ENCODE data around the gene ATRNL1.

The ATRNL1 gene

GRCh38 chr10:115909962-115910731 is 817.0 kb downstream of the ATRNL1 start:
- H3K4me3 ChIP-seq (ENCODE audit: low read depth in 1 of 2, low read length in 1 of 2), result no peak overlapping the region
- H3K4me1 ChIP-seq (ENCODE audit: control insufficient read depth in 1 of 2, insufficient read depth in 1 of 2, low read depth in 1 of 2, low read length in 1 of 2), result no peaks in the 10 kb centered on the region
- H3K36me3 ChIP-seq, result no peaks in the 10 kb centered on the region
- no peaks in the 10 kb centered on the region for H3K9me3 ChIP-seq
- no peak for TF ChIP-seq CTCF (IDR thresholded peaks at IDR 0.05)
- H3K27me3 ChIP-seq, result no peaks in the 10 kb centered on the region
- no peak overlapping the region for H3K27ac ChIP-seq

DNA sequence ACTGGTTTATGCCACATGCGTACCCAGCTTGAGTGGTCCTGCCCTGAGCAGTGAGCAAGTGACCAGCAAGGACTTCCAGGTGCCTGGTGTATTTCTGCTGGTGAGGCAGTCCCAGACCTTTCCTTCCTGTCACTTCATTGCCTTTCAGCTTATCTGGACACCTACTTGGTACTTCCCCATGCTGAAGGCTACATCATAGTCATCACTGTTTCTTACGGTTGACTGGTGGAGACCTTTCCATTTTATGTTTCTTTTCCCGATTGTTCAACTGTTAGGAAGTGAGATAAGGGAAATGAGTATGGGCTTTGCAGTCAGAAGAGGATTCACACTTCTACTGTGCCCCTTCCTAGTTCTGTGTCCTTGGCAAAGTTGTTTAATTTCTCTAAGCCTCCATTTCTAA is 821.3 kb downstream of the ATRNL1 start:
- Histone ChIP-seq H3K4me1 (ENCODE audit: control insufficient read depth in 1 of 2, insufficient read depth in 1 of 2, low read depth in 1 of 2, low read length in 1 of 2) (no peaks in the 10 kb centered on the region), H3K36me3 (no peaks in the 10 kb centered on the region), H3K4me3 (ENCODE audit: low read depth in 1 of 2, low read length in 1 of 2) (no peak overlapping the region), H3K27ac (no peak overlapping the region), H3K9me3 (no peaks in the 10 kb centered on the region), H3K27me3 (no peaks in the 10 kb centered on the region)
- no peak for TF ChIP-seq CTCF (IDR thresholded peaks at IDR 0.05)

DNA sequence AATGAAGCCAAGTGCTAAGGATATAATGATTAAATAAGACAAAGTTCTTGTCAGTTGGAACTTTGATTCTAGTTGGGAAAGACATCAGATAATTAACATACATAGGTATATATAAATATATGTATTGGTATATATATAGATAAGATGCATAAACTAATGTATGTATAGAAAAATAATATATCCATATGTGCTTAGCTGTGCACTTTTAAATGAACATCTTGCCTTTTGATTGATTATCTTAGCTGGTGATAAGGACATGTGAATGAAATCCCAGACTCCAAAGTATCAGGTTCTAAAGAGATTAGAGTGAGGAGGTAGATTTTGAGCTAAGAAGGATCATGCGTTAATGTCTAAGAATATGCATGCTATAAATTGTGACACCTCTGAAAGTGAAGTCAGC is 822.3 kb downstream of the ATRNL1 start:
- no peak overlapping the region for H3K4me3 ChIP-seq (ENCODE audit: low read depth in 1 of 2, low read length in 1 of 2)
- no peaks in the 10 kb centered on the region for H3K36me3 ChIP-seq
- no peaks in the 10 kb centered on the region for H3K9me3 ChIP-seq
- H3K27ac ChIP-seq, result no peak overlapping the region
- H3K4me1 ChIP-seq (ENCODE audit: control insufficient read depth in 1 of 2, insufficient read depth in 1 of 2, low read depth in 1 of 2, low read length in 1 of 2), result no peaks in the 10 kb centered on the region
- TF ChIP-seq CTCF (IDR thresholded peaks at IDR 0.05), result no peak
- H3K27me3 ChIP-seq, result no peaks in the 10 kb centered on the region

GRCh38 chr10:115918812-115919211 is 825.6 kb downstream of the ATRNL1 start:
- Histone ChIP-seq H3K36me3 (no peaks in the 10 kb centered on the region), H3K4me1 (ENCODE audit: control insufficient read depth in 1 of 2, insufficient read depth in 1 of 2, low read depth in 1 of 2, low read length in 1 of 2) (no peaks in the 10 kb centered on the region), H3K9me3 (no peaks in the 10 kb centered on the region), H3K27ac (no peak overlapping the region), H3K27me3 (no peaks in the 10 kb centered on the region), H3K4me3 (ENCODE audit: low read depth in 1 of 2, low read length in 1 of 2) (no peak overlapping the region)
- no peak for TF ChIP-seq CTCF (IDR thresholded peaks at IDR 0.05)

DNA sequence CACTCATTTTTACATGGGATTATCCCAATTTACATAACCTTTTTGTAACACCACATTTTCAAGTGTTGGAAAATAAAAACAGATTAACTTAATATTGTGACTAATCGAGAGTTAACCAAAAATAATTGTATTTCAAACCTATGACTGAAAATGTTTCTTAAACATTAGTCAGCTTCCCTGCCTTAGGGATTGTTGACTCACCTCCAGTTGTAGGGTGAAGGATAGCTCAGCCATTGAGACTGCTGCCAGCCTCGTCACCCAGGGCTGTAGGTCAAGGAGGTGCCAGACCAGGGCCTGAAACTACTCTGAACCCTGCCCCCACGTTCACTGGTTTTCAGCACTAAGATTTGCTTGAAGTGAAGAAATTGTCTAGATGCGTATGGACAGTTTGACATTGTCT is 828.6 kb downstream of the ATRNL1 start:
- Histone ChIP-seq H3K36me3 (no peaks in the 10 kb centered on the region), H3K27ac (no peak overlapping the region), H3K9me3 (no peaks in the 10 kb centered on the region), H3K4me1 (ENCODE audit: control insufficient read depth in 1 of 2, insufficient read depth in 1 of 2, low read depth in 1 of 2, low read length in 1 of 2) (no peaks in the 10 kb centered on the region), H3K27me3 (no peaks in the 10 kb centered on the region), H3K4me3 (ENCODE audit: low read depth in 1 of 2, low read length in 1 of 2) (no peak overlapping the region)
- no peak for TF ChIP-seq CTCF (IDR thresholded peaks at IDR 0.05)
